Adrenal gland (tissue), 12 donors: ENCODE measurements around the gene SRPK3. TPM values are rescaled to one million over a fixed set of nuclear protein-coding genes. Genes with fewer than 3 reads are reported as not detected.

Experiments
- DNase-seq, 7 donors: peaks; one replicate each; pipeline ENCODE4 v3.0.0-alpha.2; 2019 to 2020
- H3K27ac ChIP-seq, 5 donors: fragments of 200-600 bp; sonication (generic) in 4 of 5; 1 replicate in 3 of 5; 2 replicates in 2 of 5; pipeline versions ENCODE4 v1.5.1 to v1.8.0; 2016 to 2020; ENCODE audit warnings: mild to moderate bottlenecking in 1 of 5
- H3K27me3 ChIP-seq: fragments of 200-600 bp; 2 replicates; pipeline ENCODE4 v1.8.0; 2021
- H3K36me3 ChIP-seq, 2 donors: fragments of 200-600 bp; replicated peaks in 1 of 2; 1 replicate in 1 of 2; 2 replicates in 1 of 2; pipeline versions ENCODE4 v1.5.1 to v1.8.0; 2018 to 2022
- H3K4me1 ChIP-seq, 2 donors: fragments of 200-600 bp; replicated peaks in 1 of 2; 1 replicate in 1 of 2; 2 replicates in 1 of 2; pipeline versions ENCODE4 v1.5.1 to v1.8.0; 2018 to 2021
- H3K4me3 ChIP-seq, 4 donors: fragments of 200-600 bp; sonication (generic) in 3 of 4; one replicate each; pipeline ENCODE4 v1.5.1; 2016 to 2018
- H3K9me3 ChIP-seq, 3 donors: fragments of 200-600 bp; sonication (generic) in 1 of 3; replicated peaks in 1 of 3; 1 replicate in 2 of 3; 2 replicates in 1 of 3; pipeline versions ENCODE4 v1.5.1 to v1.8.0; 2016 to 2021
- POLR2A ChIP-seq, 2 donors: fragments of 450-650 bp; IDR thresholded peaks; one replicate each; pipeline ENCODE4 v1.6.1; 2017; ENCODE audit warnings: antibody characterized with exemption in 2 of 2, mild to moderate bottlenecking in 2 of 2, moderate library complexity in 1 of 2
- WGBS, 4 donors: extraction: QIAGEN DNeasy Blood & Tissue Kit in 2 of 4; methylation state at CpG; one replicate each; pipeline versions ENCODE4 v1.1.5 to v1.1.7; 2013 to 2017; 5-methylcytosine and 5-hydroxymethylcytosine counted together
- intact Hi-C, 2 donors: fragments of 100-400 bp; cut with DNase I; formaldehyde crosslinking; loops; one replicate each; pipeline versions ENCODE4 v1.14.1 to v1.15.0; 2022 to 2023
- polyA plus RNA-seq, 3 donors: library from polyadenylated mRNA; stranded (reverse); fragments of 200-250 nt in 2 of 3; fragments of 350-450 nt in 1 of 3; fragmentation: Illumina TruSeq in 1 of 3; extraction: RNeasy Lipid Tissue Mini Kit (QIAGEN cat#74804) in 1 of 3; gene quantifications; one replicate each; pipeline ENCODE4 v1.2.3, GENCODE V29; 2013 to 2014
- total RNA-seq, 9 donors: library from RNA; depleted of rRNA in 4 of 9; stranded (reverse); fragments of >200 nt in 4 of 9; fragments of 120-200 nt in 1 of 9; fragmentation: NEBNext Ultra II Directional in 1 of 9; extraction: Animal tissue kit (Norgen Biotek cat#: 25700) in 1 of 9; gene quantifications; one replicate each; pipeline versions ENCODE4 v1.1.0 to v1.2.4, GENCODE V29; 2013 to 2023
- TF ChIP-seq, protein P1 (sequence below), 6 experiments: fragments of 450-650 bp in 4 of 6; fragments of 200-600 bp in 2 of 6; sonication (generic) in 1 of 6; IDR thresholded peaks; 1 replicate in 5 of 6; 2 replicates in 1 of 6; pipeline versions ENCODE4 v1.5.1 to v1.8.0; 2016 to 2021; ENCODE audit warnings: antibody characterized with exemption in 6 of 6, mild to moderate bottlenecking in 2 of 6, moderate library complexity in 1 of 6
- donor health status: healthy with polysubstance abuse.
- donor health status: Bipolar disorder and iron deficiency.
- donor health status: DM: yes; HTN: yes; CAD: no.
- donor health status: DM: no; HTN: no; CAD: no.
- donor health status: DM: no; HTN: no; CAD: no.
- donor health status: DM: yes; HTN: yes; CAD: no.

SRPK3 gene
- total and polyA plus RNA-seq, 12 donors: 0.14 to 20.5 (median 1.3) TPM; not detected in 1

DNA sequence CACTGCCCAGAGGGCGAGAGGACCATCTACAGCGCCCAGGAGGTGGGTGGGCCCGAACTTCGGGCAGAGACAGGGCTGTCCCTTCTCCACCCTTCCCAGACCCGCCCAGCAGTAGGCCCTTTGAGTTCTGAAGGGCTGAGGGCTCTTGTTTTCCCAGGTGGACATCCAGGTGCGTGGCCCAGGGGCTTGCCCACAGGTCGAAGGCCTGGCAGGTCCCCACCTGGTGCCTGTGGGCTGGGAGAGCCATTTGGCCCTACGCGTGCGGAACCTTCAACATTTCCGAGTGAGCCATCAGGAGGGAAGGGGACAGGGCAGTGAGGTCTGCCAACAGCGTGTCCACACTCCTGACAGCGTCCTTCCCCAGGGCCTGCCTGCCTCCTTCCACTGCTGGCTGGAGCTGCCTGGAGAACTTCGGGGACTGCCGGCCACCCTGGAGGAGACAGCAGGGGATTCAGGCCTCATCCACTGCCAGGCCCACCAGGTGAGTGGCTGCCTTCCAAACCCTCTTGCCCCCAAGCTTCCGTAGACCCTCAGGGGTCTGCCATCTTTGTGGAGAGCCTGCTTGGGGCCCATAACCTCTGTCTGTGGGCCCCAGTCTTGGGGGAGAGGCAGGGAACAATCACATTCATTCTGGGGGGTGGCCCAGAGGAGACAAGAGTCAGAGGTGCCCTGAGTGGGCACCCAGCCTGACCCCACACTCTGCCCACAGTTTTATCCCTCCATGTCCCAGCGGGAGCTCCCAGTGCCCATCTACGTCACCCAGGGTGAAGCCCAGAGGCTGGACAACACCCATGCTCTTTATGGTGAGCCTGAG lies 10.0 kb upstream of the SRPK3 start:
- no peaks in the 10 kb centered on the region for H3K9me3 ChIP-seq
- no peaks in the 10 kb centered on the region for H3K27me3 ChIP-seq
- peaks cover 0 to 4% of the 10 kb centered on the region in 2 donors for H3K4me1 ChIP-seq
- TF ChIP-seq, protein P1, sequence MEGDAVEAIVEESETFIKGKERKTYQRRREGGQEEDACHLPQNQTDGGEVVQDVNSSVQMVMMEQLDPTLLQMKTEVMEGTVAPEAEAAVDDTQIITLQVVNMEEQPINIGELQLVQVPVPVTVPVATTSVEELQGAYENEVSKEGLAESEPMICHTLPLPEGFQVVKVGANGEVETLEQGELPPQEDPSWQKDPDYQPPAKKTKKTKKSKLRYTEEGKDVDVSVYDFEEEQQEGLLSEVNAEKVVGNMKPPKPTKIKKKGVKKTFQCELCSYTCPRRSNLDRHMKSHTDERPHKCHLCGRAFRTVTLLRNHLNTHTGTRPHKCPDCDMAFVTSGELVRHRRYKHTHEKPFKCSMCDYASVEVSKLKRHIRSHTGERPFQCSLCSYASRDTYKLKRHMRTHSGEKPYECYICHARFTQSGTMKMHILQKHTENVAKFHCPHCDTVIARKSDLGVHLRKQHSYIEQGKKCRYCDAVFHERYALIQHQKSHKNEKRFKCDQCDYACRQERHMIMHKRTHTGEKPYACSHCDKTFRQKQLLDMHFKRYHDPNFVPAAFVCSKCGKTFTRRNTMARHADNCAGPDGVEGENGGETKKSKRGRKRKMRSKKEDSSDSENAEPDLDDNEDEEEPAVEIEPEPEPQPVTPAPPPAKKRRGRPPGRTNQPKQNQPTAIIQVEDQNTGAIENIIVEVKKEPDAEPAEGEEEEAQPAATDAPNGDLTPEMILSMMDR (IDR thresholded peaks at IDR 0.05): no peak
- TF ChIP-seq POLR2A (IDR thresholded peaks at IDR 0.05): no peak
- peak in 1 of 7 donors; percentile 10 for DNase-seq
- no peak overlapping the region for H3K4me3 ChIP-seq
- intact Hi-C loops: no loop called here
- peaks cover 0 to 16% of the 10 kb centered on the region in 2 donors for H3K36me3 ChIP-seq
- 79 to 90% (median 87%) methylated on average over 8 to 18 of the region's 18 CpGs; no CpG with 5 or more reads in 1 of the 4 donors for WGBS, 4 donors
- no peak overlapping the region for H3K27ac ChIP-seq

DNA sequence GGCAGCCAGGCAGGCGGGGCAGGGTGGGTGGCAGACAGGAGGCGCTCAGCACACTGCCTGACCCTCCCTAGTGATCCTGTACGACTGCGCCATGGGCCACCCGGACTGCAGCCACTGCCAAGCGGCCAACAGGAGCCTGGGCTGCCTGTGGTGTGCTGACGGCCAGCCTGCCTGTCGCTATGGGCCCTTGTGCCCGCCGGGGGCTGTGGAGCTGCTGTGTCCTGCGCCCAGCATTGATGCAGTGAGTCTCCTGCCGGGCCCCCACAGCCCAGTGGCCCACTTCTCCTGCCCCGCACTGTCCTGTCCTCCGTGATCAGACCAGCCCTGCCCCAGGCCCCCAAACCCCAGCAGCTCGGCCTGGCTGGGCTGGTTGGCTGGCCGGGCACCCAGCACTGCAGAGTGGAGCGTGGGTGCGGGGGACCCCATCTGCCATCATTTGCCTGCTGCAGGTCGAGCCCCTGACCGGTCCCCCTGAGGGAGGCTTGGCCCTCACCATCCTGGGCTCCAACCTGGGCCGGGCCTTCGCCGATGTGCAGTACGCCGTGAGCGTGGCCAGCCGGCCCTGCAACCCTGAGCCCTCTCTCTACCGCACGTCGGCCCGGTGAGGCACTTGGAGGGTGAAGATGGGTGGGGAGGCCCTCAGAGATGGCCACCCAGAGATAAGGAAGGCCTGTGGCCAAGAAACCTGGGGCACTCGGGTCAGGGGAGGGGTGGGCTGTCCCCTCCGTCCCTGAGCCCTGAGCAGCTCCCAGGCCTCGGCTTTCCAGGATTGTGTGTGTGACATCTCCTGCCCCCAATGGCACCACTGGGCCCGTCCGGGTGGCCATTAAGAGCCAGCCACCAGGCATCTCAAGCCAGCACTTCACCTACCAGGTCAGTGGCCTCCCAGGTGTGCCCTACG lies 9.2 kb upstream of the SRPK3 start:
- no peaks in the 10 kb centered on the region for H3K4me1 ChIP-seq
- peaks cover 0 to 16% of the 10 kb centered on the region in 2 donors for H3K36me3 ChIP-seq
- no peak overlapping the region for H3K4me3 ChIP-seq
- no peak for DNase-seq
- TF ChIP-seq POLR2A (IDR thresholded peaks at IDR 0.05): no peak
- TF ChIP-seq, protein P1 (IDR thresholded peaks at IDR 0.05): no peak
- no peaks in the 10 kb centered on the region for H3K9me3 ChIP-seq
- no peak overlapping the region for H3K27ac ChIP-seq
- no peaks in the 10 kb centered on the region for H3K27me3 ChIP-seq
- intact Hi-C loops: no loop called here
- WGBS, 4 donors: 85 to 95% (median 90%) methylated on average over 3 to 37 of the region's 37 CpGs; no CpG with 5 or more reads in 1 of the 4 donors

DNA sequence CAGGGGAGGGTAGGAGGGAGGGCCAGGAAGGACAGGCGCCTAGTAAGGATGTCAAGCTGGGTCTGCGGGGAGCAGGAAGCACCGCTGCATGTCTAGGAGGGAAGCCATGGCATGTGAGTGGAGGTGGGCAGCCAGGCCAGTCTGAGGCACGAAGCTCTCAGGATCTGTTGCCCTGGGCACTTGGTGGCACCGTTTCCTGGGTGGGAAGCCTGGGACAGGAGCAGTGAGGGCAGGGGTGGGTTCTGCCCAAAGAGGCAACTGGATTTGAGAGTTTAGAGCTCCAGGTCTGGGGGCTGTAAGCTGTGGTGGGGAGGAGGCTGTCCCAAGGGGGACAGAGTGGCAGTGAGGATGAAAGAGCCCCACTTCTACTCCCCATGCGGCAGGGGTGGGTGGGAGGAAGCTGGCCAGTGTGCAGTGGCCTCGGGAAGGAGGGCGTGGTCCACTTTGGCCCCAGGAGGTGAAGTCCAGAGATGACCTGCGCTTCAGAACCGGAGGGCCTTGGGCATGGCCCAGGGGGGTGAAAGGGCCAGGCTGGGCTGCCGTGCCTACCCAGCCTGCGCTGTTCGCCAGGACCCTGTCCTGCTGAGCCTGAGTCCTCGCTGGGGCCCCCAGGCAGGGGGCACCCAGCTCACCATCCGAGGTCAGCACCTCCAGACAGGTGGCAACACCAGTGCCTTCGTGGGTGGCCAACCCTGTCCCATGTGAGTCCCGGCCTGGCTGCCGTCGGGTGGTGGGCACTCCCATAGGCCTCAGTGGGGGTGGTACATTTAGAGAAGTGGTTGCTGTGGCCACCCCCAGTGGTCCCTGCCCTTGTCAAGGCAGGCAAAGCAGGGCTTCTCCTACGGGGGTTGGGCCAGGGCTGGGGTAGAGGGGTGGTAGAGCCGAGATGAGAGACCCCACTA lies 8.3 kb upstream of the SRPK3 start:
- peaks cover 0 to 16% of the 10 kb centered on the region in 2 donors for H3K36me3 ChIP-seq
- no peaks in the 10 kb centered on the region for H3K4me1 ChIP-seq
- 77 to 88% (median 82%) methylated on average over 2 to 21 of the region's 21 CpGs for WGBS, 4 donors
- H3K9me3 ChIP-seq: no peaks in the 10 kb centered on the region
- DNase-seq: no peak
- no peak overlapping the region for H3K4me3 ChIP-seq
- H3K27ac ChIP-seq: no peak overlapping the region
- TF ChIP-seq POLR2A (IDR thresholded peaks at IDR 0.05): no peak
- TF ChIP-seq, protein P1 (IDR thresholded peaks at IDR 0.05): no peak
- no peaks in the 10 kb centered on the region for H3K27me3 ChIP-seq
- intact Hi-C loops: no loop called here
